ENCODE data around the gene CTR9.

CTR9 gene

GRCh38 chr11:10750838-10751580, at the start of gene CTR9:
Gene CTR9, plus strand, starts transcription at chr11:10751246. Its CDS starts 167 bp downstream, at chr11:10751413.
- DNase-seq: peak; percentile 89

- no peak for DNase-seq
Measured at GRCh38 chr11:10701982-10702381, 49.1 kb upstream of the CTR9 start.

- DNase-seq: no peak
Measured at GRCh38 chr11:10708131-10708530, 42.9 kb upstream of the CTR9 start.

GRCh38 chr11:10709299-10710086, 41.6 kb upstream of the CTR9 start:
- no peak for DNase-seq

- DNase-seq: no peak
Measured at GRCh38 chr11:10715571-10715970, 35.5 kb upstream of the CTR9 start.

- DNase-seq: no peak
Measured at GRCh38 chr11:10716122-10716521, 34.9 kb upstream of the CTR9 start.

GRCh38 chr11:10716543-10717259, 34.3 kb upstream of the CTR9 start:
- DNase-seq: no peak

- no peak for DNase-seq
Measured at GRCh38 chr11:10719616-10720015, 31.4 kb upstream of the CTR9 start.

- DNase-seq: no peak
Measured at GRCh38 chr11:10720881-10721376, 30.1 kb upstream of the CTR9 start.

- no peak for DNase-seq
Measured at GRCh38 chr11:10722307-10722706, 28.7 kb upstream of the CTR9 start.

GRCh38 chr11:10725114-10725906, 25.7 kb upstream of the CTR9 start:
- no peak for DNase-seq

GRCh38 chr11:10725907-10726253, 25.2 kb upstream of the CTR9 start:
- DNase-seq: no peak

- no peak for DNase-seq
Measured at GRCh38 chr11:10727146-10727851, 23.7 kb upstream of the CTR9 start.

- DNase-seq: no peak
Measured at GRCh38 chr11:10728154-10728553, 22.9 kb upstream of the CTR9 start.

- DNase-seq: no peak
Measured at GRCh38 chr11:10728789-10729472, 22.1 kb upstream of the CTR9 start.

- no peak for DNase-seq
Measured at GRCh38 chr11:10730151-10730550, 20.9 kb upstream of the CTR9 start.

- no peak for DNase-seq
Measured at GRCh38 chr11:10731064-10731680, 19.9 kb upstream of the CTR9 start.

- peak; percentile 78 for DNase-seq
Measured at GRCh38 chr11:10735481-10736475, 15.3 kb upstream of the CTR9 start.

GRCh38 chr11:10742460-10743208, 8.4 kb upstream of the CTR9 start:
- DNase-seq: no peak
